A673 (cell line): ENCODE data around the gene ERBB2.

Experiments
- EZH2 ChIP-seq: fragments of 200-600 bp; sonication (generic); IDR thresholded peaks from 2 replicates; pipeline ENCODE4 v1.6.1; 2017; ENCODE audit warnings: borderline replicate concordance, low read depth, mild to moderate bottlenecking, mixed read lengths, antibody characterized with exemption, low read length; ENCODE audit not compliant: poor library complexity, severe bottlenecking
- TF ChIP-seq, protein P1 (sequence below): fragments of 300-800, 200-600 bp; sonication (generic); conservative IDR thresholded peaks from 2 replicates; pipeline ENCODE4 v1.5.1; 2017; ENCODE audit warnings: low read depth, mild to moderate bottlenecking, antibody characterized with exemption, low read length, moderate library complexity, mixed read lengths

GRCh38 chr17:39736319-39737165 lies 36.7 kb downstream of the ERBB2 start:
- TF ChIP-seq, protein P1, sequence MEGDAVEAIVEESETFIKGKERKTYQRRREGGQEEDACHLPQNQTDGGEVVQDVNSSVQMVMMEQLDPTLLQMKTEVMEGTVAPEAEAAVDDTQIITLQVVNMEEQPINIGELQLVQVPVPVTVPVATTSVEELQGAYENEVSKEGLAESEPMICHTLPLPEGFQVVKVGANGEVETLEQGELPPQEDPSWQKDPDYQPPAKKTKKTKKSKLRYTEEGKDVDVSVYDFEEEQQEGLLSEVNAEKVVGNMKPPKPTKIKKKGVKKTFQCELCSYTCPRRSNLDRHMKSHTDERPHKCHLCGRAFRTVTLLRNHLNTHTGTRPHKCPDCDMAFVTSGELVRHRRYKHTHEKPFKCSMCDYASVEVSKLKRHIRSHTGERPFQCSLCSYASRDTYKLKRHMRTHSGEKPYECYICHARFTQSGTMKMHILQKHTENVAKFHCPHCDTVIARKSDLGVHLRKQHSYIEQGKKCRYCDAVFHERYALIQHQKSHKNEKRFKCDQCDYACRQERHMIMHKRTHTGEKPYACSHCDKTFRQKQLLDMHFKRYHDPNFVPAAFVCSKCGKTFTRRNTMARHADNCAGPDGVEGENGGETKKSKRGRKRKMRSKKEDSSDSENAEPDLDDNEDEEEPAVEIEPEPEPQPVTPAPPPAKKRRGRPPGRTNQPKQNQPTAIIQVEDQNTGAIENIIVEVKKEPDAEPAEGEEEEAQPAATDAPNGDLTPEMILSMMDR, result no peak
- no peak for TF ChIP-seq EZH2
